Gastrocnemius medialis (tissue), 4 donors: ENCODE results near the gene TAPT1.

Source experiments
- CTCF ChIP-seq, 5 experiments: fragments of 450-650 bp in 3 of 5; fragments of 200-600 bp in 2 of 5; sonication (generic) in 2 of 5; IDR thresholded peaks in 4 of 5; conservative IDR thresholded peaks in 1 of 5; 1 replicate in 4 of 5; 2 replicates in 1 of 5; pipeline ENCODE4 v1.5.1; 2016 to 2019; ENCODE audit warnings: antibody characterized with exemption in 5 of 5, mild to moderate bottlenecking in 3 of 5, moderate library complexity in 3 of 5
- POLR2A ChIP-seq, 2 donors: fragments of 450-650 bp; IDR thresholded peaks; one replicate each; pipeline ENCODE4 v1.6.1; 2017; ENCODE audit warnings: antibody characterized with exemption in 2 of 2, mild to moderate bottlenecking in 2 of 2, moderate library complexity in 2 of 2

DNA sequence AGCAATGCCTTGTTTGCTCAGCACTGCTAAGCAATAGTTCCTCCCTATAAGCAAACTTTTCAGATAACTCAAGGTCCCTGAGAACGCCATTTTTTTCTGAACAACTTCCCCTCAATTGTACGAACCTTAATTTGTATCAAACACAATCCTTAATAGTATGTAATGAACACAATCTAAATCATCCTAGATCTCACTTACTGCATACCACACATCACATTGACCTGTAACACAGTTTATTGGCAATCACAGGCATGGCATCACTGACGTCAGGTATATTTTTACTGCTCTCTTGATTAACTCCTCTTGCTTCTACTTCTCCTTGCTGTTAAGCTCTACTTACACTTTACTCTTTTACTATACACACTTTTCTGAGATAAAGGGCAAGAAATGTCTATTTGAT, 67.0 kb downstream of the TAPT1 start:
- no peak for TF ChIP-seq CTCF (IDR thresholded peaks at IDR 0.05 in 4 of 5, conservative IDR thresholded peaks at IDR 0.05 in 1 of 5)
- no peak for TF ChIP-seq POLR2A (IDR thresholded peaks at IDR 0.05)
